ENCODE results near the gene BUB1B. TPM values are rescaled to one million over a fixed set of nuclear protein-coding genes. Genes with fewer than 3 reads are reported as not detected.

BUB1B gene
- total RNA-seq, 1 experiment from 2014 or later: 83.2 TPM

DNA sequence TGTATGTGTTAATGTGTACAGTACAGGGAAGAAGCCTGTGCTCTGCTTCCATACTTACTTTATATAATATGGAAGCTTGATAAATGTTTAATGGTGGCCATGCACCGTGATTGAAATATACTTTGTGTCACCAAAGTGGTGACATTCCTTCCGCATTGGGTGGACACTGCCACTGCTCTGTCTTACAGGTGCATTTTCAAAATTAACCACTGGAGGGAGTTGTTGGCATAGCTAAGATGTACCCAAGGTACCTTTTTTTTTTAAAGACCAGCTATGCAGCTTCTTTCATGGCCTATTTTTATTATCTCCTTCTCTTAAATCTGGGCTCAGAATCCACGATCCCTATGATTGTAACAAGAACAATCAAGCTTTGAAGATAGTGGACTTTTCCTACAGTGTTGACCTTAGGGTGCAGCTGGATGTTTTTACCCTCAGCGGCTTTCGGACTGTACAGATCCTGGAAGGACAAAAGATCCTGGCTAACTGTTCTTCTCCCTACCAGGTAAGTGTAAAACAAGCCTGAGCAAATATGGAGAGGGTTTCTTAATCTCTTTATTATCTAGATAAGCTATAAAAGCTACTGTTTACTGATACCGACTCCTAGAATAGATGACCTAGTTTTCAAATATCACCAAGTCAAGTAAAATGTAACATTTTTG, 56.4 kb downstream of the BUB1B start:
- H3K4ac ChIP-seq (ENCODE audit: low read depth, low read length): no peak overlapping the region
- H3K4me3 Mint-ChIP-seq: no peak overlapping the region
- H3T11ph ChIP-seq (ENCODE audit: low read length): no peak overlapping the region
- H2BK5ac ChIP-seq (ENCODE audit: insufficient read length, low read length): no peak overlapping the region
- H3K56ac ChIP-seq (ENCODE audit: insufficient read length, low read depth, low read length): no peak overlapping the region
- no peak overlapping the region for H3K4me2 ChIP-seq (ENCODE audit: insufficient read depth, insufficient read length, low read length)
- no peaks in the 10 kb centered on the region for H3K9me3 Mint-ChIP-seq
- no peak overlapping the region for H4K5ac ChIP-seq (ENCODE audit: insufficient read length, low read depth, low read length)
- H2AFZ ChIP-seq (ENCODE audit: low read length): no peak overlapping the region
- no peak overlapping the region for H3K9ac ChIP-seq (ENCODE audit: extremely low read depth, insufficient read length, low read length)
- no peaks in the 10 kb centered on the region for H3K23me2 ChIP-seq (ENCODE audit: insufficient read length, low read depth, low read length, poor library complexity, severe bottlenecking)
- no peak overlapping the region for H2BK15ac ChIP-seq (ENCODE audit: low read depth, low read length)
- no peak overlapping the region for H4K91ac ChIP-seq (ENCODE audit: insufficient read length, low read depth, low read length)
- no peak for DNase-seq
- H4K20me1 ChIP-seq (ENCODE audit: control insufficient read depth, insufficient read depth, insufficient read length): no peaks in the 10 kb centered on the region
- no peaks in the 10 kb centered on the region for H3K4me1 ChIP-seq (ENCODE audit: insufficient read depth, low read length)
- no peaks in the 10 kb centered on the region for H3K79me2 ChIP-seq (ENCODE audit: insufficient read depth, low read length)
- H3K27ac Mint-ChIP-seq: no peak overlapping the region
- H2BK20ac ChIP-seq (ENCODE audit: low read depth, low read length, poor library complexity, severe bottlenecking): no peak overlapping the region
- no peaks in the 10 kb centered on the region; the same call in 1 of the 2 replicates for H3K27me3 ChIP-seq (ENCODE audit: insufficient read depth, low read length)
- no peak overlapping the region for H3K27ac ChIP-seq (ENCODE audit: insufficient read length, low read depth, low read length)
- H3K27me3 Mint-ChIP-seq (ENCODE audit: low read depth): no peaks in the 10 kb centered on the region
- no peak overlapping the region for H2BK120ac ChIP-seq (ENCODE audit: low read depth, low read length, poor library complexity, severe bottlenecking)
- H3K79me1 ChIP-seq (ENCODE audit: insufficient read depth, low read depth, low read length, poor library complexity, severe bottlenecking): peaks cover 3% of the 10 kb centered on the region
- no peaks in the 10 kb centered on the region for H3K4me1 Mint-ChIP-seq
- no peak overlapping the region for H2BK12ac ChIP-seq (ENCODE audit: insufficient read length, low read depth, low read length)
- H3K14ac ChIP-seq (ENCODE audit: insufficient read depth, low read length): no peak overlapping the region
- H3K36me3 Mint-ChIP-seq (ENCODE audit: insufficient read depth in 1 of 3, low read depth in 3 of 3): peaks cover 39 to 85% (median 74%) of the 10 kb centered on the region in 3 experiments; a peak in 6 of 7 replicates
- H3K9me3 ChIP-seq (ENCODE audit: control insufficient read depth, low read depth, low read length): no peaks in the 10 kb centered on the region
- no peak overlapping the region for H3K23ac ChIP-seq (ENCODE audit: insufficient read length, low read depth, low read length)
- no peak overlapping the region for H3K18ac ChIP-seq (ENCODE audit: insufficient read length, low read depth, low read length)
- TF ChIP-seq, protein P1, sequence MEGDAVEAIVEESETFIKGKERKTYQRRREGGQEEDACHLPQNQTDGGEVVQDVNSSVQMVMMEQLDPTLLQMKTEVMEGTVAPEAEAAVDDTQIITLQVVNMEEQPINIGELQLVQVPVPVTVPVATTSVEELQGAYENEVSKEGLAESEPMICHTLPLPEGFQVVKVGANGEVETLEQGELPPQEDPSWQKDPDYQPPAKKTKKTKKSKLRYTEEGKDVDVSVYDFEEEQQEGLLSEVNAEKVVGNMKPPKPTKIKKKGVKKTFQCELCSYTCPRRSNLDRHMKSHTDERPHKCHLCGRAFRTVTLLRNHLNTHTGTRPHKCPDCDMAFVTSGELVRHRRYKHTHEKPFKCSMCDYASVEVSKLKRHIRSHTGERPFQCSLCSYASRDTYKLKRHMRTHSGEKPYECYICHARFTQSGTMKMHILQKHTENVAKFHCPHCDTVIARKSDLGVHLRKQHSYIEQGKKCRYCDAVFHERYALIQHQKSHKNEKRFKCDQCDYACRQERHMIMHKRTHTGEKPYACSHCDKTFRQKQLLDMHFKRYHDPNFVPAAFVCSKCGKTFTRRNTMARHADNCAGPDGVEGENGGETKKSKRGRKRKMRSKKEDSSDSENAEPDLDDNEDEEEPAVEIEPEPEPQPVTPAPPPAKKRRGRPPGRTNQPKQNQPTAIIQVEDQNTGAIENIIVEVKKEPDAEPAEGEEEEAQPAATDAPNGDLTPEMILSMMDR (conservative IDR thresholded peaks at IDR 0.05): peak; percentile 94
- no peak overlapping the region for H2AK5ac ChIP-seq (ENCODE audit: insufficient read length, low read length)
- no peak overlapping the region for H4K8ac ChIP-seq (replicated peaks; ENCODE audit: insufficient read length, low read depth, low read length)
- no CpG with 5 or more reads among the region's 6 CpGs for WGBS (ENCODE audit: extremely low coverage, insufficient read length, low lambda C conversion rate)

Data from H9 (cell line).